Keratinocyte (primary cell): ENCODE data around the gene CBLN3.

Experiments used
- CTCF ChIP-seq, 3 experiments: IDR thresholded peaks in 1 of 3; conservative IDR thresholded peaks in 1 of 3; optimal IDR thresholded peaks in 1 of 3; 2 replicates in 2 of 3; 3 replicates in 1 of 3; pipeline versions ENCODE3 to v1.5.1; 2011; ENCODE audit warnings: low read length in 3 of 3, mild to moderate bottlenecking in 3 of 3, moderate library complexity in 2 of 3, control low read depth in 1 of 3, inconsistent platforms in 1 of 3; ENCODE audit not compliant: insufficient read depth in 2 of 3; ENCODE audit errors: extremely low read depth in 1 of 3
- EZH2 ChIP-seq: IDR thresholded peaks from one replicate; pipeline ENCODE4 v1.6.1; 2012; ENCODE audit warnings: inconsistent platforms, mild to moderate bottlenecking, low read length, moderate library complexity

DNA sequence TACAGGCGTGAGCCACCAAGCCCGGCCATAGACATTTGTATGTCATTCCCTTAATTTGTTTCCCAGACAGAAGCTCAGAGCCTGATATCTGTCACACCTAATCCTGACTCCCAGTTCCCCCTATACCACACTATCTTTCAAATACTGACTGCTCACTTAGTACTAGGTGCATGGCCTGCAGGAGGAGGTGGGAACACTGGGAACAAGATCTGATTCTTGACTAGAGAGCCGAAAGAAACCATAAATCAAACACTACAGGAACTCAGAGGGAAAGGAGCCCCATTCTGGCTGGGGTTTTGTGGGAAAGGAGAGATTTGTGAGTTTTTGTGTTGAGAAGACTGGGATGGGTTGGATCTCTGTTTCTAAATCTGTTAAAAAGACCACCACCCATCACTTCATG, 5.2 kb upstream of the CBLN3 start:
- no peak for TF ChIP-seq CTCF (optimal IDR thresholded peaks at IDR 0.05 in 1 of 3, IDR thresholded peaks at IDR 0.05 in 1 of 3, conservative IDR thresholded peaks at IDR 0.05 in 1 of 3; ENCODE audit: extremely low read depth in 1 of 3, insufficient read depth in 2 of 3, low read length in 3 of 3)
- TF ChIP-seq EZH2, result no peak
